HG03095 (cell line): ENCODE measurements around the gene GIPC2.

Experiments
- ATAC-seq: cut with Tn5 transposase; IDR thresholded peaks from one replicate; pipeline ENCODE4 v1.9.1; 2021; ENCODE audit warnings: moderate library complexity; ENCODE audit not compliant: unreplicated experiment

GIPC2 gene

DNA sequence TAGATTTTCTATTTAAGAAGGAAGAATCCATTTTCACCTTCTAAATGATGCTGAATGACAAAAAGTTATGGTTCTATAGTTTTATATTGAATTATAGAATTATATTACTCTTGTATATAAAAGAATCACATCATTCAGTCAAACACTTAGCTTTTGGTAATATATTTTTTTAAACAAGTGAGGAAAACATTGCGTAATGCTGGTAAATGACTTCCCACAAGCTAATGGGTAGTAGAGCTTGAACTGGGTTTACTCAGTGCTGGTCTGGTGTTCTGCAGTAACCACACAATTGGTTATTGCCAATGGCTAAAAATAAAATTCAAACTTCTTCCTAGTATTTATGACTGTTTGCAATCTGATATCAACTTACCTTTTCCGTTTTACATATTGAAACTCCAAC lies 10.6 kb upstream of the GIPC2 start:
- ATAC-seq = no peak

DNA sequence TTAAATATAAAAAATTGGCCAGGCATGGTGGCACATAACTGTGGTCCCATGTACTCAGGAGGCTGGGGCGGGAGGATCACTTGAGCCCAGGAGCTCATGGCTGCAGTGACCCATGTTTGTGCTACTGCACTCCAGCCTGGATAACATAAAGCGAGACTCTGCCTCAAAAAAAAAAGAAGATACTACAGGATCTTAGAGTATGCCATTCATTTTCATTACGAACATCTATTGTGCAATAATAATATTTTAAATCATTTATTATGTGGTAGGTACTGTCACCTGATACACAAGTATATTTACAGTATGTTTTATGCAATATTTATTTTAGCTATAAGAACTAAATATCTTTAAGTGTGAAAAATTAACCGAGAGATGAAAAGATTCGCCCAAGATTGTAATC lies 9.3 kb upstream of the GIPC2 start:
- ATAC-seq = no peak

DNA sequence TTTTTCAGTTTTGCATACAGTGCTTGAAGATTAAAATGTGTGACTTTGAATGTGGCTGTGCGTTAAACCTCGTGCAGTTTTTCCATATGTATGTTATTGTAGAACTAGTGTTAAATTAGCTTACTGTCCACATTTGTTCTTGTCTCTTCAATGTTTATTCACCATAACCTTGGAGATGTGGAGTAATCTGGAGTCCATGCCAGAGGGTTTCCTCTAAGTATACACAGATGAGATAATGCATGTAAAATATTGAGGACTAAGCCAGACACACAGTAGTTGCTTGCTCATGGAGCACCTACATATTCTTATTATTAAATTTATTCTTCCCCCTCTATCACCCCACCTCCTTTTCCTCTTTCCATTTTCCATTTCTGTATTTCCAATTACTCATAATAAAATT lies 7.7 kb upstream of the GIPC2 start:
- no peak for ATAC-seq

DNA sequence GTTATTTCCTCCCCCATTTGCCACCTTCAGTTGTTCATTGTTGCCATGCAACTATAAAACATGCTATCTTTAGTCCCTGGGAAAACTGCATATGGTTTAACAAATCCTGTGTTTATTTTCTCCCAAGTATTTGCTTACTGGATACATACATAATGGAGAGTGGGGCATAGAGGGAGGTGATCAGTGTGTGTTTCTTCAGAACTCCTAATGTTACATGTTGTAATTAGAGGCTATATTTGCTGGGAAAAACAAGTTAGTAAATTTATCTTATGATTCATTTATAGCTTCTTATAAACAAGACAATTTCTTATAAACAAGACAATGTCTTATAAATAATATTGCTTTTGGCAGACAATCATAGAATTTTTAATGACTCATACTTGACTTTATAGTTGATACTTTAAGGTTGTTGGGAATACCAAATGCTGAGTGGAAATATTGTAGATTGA lies 7.3 kb upstream of the GIPC2 start:
- no peak for ATAC-seq

DNA sequence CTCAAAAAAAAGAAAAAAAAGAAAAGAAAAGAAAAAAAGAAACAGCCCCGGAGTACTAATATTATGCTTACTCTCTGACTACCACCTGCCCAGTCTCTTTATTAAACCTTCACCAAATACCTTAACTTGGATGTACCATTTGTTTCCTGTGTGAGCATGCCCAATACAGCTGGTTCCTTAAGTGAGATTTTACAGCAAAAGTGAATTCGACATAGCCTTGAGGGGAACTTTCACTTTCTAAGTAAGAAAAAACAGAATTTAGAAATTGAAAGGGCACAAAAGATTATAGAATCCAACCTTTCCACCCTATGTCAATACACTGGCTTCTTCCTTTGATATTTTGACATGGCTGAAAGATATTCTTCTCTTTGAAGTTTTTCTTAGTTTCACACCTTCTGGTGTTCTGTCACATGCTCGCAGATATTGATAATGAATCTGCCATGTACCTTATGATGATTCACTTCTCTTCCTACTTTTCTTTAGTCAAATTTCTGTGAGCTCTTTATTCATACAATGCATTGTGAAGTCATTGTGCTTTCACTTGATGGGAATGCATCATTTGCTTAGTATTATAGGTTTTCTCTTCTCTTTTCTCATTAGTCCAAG lies 5.2 kb upstream of the GIPC2 start:
- ATAC-seq = no peak

DNA sequence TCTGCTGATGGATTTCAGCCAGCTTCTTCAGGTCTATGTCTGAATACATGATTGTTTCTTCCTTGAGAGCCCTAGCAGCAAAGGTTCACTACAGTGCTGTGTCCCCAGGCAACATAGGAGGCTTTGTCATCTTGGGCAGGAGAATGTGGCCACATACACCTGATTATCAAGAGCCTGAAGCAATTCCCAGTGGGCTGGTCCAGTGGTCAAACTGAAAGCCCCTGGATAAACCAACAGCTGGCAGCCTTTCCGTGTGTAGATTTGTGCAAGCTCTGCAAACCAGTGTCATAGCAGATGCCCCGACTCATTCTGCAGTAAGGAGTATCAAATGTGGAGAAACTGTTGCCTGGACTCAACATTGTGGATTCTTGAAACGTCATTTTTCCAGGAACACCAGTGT lies 2.3 kb upstream of the GIPC2 start:
- no peak for ATAC-seq

DNA sequence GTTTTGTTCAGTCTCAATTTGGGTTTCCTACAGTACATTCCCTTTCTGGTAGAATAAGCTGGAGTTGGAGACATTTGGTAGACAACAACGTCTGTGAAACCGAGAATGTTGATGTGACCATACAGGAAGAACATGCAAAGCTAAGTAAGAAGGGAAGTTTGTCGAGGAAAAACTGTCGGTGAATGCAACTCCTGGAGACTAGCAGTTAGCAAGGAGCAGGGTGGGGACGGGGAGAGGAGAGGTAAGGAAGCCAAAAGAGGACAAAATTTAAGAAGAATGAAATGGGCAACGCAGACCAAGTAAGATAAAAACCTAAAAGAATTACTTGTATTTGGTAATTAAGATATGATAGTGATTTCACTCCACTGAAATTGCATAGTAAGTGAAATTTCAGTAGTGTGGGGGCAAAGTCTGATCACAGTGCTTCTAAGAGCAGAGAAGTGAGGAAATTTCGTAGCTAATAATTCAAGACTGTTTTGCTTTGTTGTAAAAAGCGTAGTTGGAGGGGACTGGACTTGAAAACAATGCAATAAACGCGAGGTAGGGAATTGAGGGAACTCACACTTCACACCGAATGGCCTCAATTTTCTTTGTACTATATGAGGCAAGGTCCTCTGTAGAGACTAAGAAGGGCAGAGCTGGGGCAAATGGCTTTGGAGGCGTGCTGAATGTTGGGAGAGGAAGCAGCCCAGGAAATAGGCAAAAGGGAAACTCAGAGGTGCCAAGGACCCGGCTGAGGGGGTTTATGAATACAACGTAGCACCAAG lies 787 bp upstream of the GIPC2 start:
- ATAC-seq = no peak

DNA sequence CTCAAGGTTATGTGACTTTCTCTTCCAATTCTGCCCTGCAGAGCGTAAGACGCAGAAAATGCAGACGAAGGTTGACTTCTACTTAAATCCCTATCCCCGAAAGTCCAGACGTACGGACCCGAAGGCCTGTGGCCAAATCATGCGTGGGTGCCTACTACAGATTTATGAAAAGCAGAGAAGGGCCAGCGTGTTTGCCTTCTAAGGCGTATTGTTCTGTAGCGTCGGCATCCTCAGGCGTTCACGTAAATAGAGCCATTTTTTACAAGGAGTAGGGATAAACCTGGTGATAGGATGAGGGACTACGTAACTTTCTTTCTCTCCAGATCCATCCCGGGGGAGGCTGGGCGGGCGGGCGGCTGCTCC lies 222 bp upstream of the GIPC2 start:
- ATAC-seq = no peak

DNA sequence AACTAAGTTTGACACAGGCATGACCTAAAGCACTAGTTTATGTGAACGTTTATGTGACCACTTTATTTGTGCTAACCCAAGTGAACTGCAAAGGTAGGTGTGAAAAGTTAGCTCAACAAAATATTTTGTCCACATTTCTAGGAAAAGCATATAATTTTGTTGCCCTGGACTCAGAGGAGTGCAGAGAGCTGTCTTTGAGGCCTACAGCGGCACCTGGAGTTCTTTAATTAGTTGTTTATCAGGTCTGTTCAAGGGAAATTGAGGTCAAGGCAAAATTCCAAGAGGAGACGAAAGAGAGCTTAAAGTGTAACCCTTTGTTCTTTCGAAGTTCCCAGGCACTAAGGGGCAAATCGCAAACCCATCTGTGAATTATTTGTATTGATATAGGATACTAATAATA lies 1.3 kb downstream of the GIPC2 start:
- ATAC-seq = no peak

DNA sequence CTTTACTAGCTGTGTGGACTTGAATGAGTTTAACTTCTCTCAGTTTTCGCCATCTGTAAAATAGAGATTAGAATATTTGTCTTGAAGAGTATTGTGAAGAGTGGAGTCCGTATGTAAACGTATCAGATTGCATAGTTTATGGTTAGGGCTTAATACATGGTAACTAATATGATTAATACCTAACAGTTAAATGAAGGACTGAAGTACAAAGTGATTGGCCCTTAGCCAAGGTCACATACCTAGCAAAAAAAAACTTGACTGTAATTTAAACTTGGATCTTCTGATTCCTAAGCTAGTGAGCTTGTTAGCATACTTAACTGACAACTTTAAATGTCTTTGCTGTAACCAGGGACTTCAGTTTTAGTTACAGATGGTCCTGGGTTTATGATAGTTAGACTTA lies 1.9 kb downstream of the GIPC2 start:
- no peak for ATAC-seq

DNA sequence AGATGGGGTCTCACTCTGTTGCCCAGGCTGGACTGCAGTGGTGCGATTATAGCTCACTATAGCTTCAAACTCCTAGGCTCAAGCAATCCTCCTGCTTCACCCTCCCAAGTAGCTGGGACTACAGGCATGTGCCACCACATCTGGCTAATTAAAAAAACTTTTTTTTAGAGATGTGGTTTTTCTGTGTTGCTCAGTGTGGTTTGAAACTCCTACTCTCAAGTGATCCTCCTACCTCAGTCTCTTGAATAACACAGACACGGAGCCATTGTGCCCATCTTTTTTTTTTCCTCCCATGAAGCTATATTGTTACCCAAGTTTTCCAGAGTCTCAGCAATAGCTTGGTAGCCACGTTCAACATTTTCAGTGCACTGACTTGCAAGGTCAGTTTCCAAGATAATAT lies 2.7 kb downstream of the GIPC2 start:
- no peak for ATAC-seq

DNA sequence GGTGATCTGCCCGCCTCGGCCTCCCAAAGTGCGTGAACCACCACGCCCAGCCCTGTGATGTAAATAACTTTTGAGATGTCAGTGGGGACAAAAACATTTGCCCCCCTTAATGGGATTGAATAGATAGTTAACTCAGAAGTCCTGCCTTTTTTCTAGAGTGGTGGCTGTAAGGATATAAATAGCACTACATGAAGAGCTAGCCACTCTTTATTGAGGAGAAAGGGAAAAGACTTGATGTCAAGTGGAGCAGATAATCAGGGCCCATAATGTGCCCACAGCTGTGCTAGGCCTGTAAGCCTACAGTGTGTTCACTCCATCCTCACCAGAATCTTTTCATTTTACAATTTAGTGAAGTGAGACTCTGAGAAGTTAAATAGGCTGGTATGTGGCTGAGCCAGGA lies 3.6 kb downstream of the GIPC2 start:
- no peak for ATAC-seq

DNA sequence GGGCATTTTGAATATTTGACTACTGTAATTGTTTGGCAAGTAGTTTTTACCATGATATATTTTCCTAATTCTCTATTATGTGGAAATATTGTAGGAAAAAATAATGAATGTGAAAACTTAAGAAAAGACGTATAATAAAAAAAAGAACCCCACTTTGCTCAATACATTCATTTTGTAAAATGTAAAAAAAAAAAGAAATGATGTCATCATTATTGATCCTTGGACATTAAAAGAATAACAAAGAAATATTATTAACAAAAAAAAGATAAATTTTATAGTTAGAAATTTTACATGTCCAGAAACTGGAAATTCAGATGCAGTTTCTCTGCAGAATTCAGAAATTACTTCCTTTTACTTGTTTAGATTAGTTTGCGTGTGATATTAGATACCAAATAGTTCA lies 5.2 kb downstream of the GIPC2 start:
- no peak for ATAC-seq

DNA sequence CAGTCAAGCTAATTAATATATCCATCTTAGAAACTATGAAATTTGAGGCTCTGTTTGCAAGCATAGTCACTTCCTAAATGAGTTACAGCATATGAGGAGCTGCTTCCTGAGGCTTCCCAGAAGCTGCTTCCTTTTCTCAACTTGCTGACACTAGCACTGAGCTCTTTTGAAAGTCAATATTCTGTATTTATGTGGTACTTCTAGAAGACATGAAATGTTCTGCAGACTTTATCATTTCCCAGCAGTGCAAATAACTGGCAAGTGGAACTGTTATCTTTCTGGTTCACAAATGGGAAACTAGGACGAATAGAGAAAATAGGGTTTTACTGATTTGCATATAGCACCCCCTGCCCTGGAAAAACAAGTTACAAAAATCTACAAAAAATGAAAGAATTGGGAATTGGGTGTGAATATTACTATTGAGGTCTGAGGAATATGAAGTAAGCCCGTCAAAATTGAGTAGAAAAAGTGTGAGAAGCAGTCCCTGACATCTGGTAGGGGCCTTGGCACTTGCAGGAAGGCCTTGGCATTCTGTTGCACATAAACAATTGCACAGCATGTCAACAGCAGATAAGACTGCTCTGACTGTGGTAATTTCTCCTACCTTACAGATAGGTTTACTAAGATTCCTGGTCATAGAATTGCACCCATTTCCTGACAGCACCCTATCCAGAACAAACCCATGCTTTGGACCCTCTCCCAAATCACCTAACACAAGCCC lies 7.1 kb downstream of the GIPC2 start:
- ATAC-seq = no peak

DNA sequence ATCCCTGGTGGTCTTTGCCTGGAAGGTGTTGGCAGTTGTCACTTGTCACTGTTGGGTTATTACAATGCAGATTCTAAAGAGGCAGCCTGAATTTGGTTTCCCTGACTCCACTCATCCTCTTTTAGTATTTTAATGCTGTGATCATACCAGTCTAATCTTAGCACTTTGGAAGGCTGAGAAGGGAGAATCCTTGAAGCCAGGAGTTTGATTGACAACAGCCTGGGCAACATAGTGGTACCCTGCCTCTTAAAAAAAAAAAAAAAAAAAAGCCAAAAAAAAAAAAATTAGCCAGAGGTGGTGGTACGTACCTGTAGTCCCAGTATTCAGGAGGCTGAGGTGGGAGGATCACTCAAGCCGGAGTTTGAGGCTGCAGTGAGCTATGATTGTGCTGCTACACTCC lies 7.7 kb downstream of the GIPC2 start:
- no peak for ATAC-seq

DNA sequence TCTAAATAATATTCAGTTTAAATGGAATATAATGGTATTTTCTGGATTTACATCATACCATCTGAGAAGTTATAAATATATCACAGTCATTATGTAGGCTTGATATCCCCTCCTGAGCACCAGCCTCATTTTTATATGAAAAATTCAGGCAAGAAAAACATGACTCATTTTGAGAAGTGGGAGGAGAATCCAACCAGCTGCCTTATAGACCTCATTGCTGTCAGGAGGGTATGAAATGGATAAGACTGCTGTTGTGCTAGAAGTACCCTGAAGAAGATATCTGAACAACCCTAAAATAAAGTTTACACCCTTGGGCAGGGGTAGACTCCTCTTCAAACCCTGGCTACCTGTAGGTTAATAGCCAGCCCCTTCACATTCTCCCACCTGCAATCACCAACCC lies 8.8 kb downstream of the GIPC2 start:
- ATAC-seq = no peak

DNA sequence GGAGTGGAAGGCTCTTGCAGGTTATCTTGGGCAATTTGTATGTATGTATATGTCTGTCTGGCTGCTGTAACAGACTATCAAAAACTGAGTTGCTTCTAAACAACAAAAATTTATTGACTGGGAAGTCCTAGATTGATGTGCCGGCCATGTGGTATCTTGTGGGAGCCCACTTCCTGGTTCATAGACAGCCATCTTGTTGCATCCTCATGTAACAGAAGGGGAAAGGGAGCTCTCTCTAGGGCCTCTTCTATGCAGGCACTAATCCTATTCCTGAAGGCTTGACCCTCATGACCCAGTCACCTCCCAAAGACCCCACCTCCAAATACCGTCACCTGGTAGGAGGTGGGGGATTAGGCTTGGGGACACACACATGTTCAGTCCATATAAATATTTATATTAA lies 9.2 kb downstream of the GIPC2 start:
- ATAC-seq = no peak

DNA sequence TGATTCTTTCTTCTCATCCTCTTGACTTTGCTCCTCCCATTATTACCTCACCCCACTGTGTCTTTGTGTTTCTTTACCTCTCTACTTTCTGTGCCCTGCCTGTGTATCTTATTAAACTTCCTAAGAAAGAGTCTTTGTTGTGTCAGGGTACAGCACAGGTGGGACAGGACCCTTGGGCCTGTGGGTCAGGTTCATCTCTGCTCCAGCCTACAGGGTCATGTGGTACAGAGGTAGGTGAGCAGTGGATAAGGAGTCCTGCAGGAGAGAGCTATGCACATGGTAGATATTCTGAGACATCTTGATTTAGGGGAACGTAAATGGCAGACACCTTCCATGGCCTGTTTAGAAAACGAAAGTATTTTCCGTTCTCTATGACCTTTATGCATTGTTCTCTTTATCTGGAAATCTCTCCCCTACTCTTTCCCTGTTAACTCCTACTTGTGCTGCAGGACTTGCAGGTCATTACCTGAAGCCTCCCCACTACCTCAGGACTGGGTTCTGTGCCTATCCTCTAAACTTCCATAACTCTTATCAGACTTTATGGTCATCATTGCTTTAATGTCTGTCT lies 9.9 kb downstream of the GIPC2 start:
- ATAC-seq = no peak

DNA sequence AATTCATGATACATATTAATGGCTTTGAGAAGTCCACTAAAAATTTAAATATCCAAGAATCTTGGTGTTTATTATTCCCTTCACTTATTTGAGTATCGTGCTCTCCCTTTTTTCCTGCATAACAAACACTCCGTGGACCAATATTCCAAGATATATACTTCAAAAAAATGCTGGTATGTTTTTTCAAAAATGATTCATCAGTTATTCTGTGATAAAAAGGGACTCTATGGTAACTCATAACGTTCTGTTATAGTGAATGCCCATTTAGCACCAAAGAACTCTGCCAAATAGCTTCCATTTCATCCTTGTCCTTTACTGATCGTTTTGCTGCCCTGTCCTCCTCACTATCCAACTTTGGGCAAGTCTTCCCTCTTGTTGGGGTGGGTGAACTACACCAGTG lies 12.9 kb downstream of the GIPC2 start:
- no peak for ATAC-seq

DNA sequence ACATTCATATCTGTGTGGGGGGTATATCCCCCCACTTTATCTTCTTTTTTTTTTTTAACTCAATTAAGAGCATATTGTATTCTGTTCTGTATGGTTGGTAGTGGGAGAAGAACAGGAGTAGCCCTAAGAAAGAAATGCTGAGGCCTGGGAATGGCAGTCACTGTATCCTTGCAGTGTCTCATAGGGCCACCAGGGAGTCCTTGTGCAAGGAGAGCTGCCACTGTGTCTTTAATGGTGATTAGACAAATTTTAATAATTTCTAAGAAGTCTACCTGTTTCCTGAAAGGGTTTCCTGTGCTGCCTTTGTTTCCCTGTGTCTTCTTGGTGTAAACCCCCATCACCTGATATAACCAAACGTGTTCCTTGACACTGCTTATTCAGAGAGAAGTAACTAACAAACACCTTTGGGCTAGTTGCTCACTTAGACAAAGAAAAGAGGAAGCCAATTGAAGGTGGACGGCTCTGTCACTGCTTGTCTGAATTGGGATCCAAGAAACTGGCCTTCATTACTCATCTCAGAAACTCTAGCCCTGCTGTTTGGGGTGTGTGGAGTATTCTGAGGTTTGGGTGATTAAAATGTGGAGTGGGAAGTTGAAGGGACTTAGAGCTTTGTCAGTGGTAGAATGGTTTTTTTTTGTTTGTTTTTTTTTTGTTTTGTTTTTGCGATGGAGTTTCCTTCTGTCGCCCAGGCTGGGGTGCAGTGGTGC lies 15.2 kb downstream of the GIPC2 start:
- ATAC-seq = peak; percentile 92

DNA sequence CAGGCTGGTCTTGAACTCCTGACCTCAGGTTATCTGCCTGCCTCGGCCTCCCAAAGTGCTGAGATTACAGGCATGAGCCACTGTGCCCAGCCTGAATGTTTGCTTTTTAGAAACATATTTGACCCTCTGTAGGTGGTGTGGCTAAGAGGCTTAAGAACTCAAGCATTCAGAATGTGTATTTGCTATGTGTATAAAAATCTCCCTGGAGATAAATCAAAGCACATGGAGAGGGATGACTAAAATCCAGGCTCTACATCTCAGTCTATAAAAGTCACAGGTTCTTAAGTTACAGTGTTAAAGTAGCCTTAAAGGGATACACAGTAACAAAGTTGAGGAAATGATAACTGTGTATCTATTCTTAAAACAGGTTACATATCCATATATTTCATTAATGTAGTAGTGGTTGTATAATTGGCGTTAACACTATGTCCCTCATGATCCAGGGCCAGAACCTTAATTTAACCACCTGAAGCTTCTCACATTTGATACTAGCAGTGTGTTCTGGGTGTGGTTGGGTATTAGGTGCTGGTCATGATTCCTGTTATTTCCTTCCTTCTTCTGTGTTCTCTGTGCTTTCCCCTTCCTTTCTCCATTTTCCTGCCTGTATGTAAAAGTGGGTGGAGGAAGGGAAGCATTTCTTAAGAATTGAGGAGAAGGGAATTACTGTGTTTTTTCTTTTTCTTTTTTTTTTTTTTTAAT lies 16.2 kb downstream of the GIPC2 start:
- no peak for ATAC-seq
